A549 (cell line): ENCODE results near the gene NFATC4. TPM values are rescaled to one million over a fixed set of nuclear protein-coding genes. Genes with fewer than 3 reads are reported as not detected.

Experiments used
- ATAC-seq, 2 experiments: fragments of 200-7000 bp in 1 of 2; fragments of >200 bp in 1 of 2; cut with Nextera tagmentation in 1 of 2; cut with Tn5 transposase in 1 of 2; 3 replicates each; pipeline versions ENCODE4 v1.8.0 to v1.9.1; 2018 to 2020; ENCODE audit warnings: mild to moderate bottlenecking in 1 of 2, moderate library complexity in 1 of 2
- CTCF ChIA-PET: fragments of 300-600 bp; sonication (Branson Sonifier 250); formaldehyde crosslinking; extraction: SDS; loops from one replicate; lab custom pipeline; 2021; ENCODE audit warnings: antibody characterized with exemption, inconsistent platforms; lab: Yijun Ruan, JAX
- POLR2A ChIA-PET: fragments of 350-600 bp; formaldehyde crosslinking; extraction: SDS; loops from one replicate; lab custom pipeline; 2021; ENCODE audit warnings: antibody characterized with exemption, inconsistent platforms; lab: Yijun Ruan, JAX
- DNase-seq, 2 experiments: peaks; one replicate each; pipeline versions ENCODE4 v3.0.0 to v3.0.0-alpha.2; 2011 to 2016; ENCODE audit warnings: low read depth in 1 of 2, low spot score in 1 of 2
- FAIRE-seq: peaks from 2 replicates; lab custom pipeline; 2011; peaks lifted over from hg19 to GRCh38; lab: Jason Lieb, UNC
- H3K27ac ChIP-seq, 2 experiments: fragments of >200 bp; sonication (Bioruptor Twin); formaldehyde crosslinking; 3 replicates each; pipeline ENCODE4 v1.5.1; 2016 to 2017
- H3K4me1 ChIP-seq: fragments of >200 bp; sonication (Bioruptor Twin); formaldehyde crosslinking; 3 replicates; pipeline ENCODE4 v1.6.1; 2016
- H3K4me2 ChIP-seq: fragments of >200 bp; sonication (Bioruptor Twin); formaldehyde crosslinking; 3 replicates; pipeline ENCODE4 v1.6.1; 2016
- H3K4me3 ChIP-seq: fragments of >200 bp; sonication (Bioruptor Twin); formaldehyde crosslinking; 3 replicates; pipeline ENCODE4 v1.5.1; 2016
- H3K9me3 ChIP-seq: fragments of >200 bp; sonication (Bioruptor Twin); formaldehyde crosslinking; 3 replicates; pipeline ENCODE4 v1.6.1; 2016
- ATOH8 ChIP-seq: fragments of 250-450 bp; sonication (Bioruptor Pico); IDR thresholded peaks from 2 replicates; pipeline ENCODE4 v1.5.0; 2020; ENCODE audit warnings: low read depth, mild to moderate bottlenecking, moderate library complexity
- CTCF ChIP-seq: fragments of >200 bp; sonication (Bioruptor Twin); formaldehyde crosslinking; IDR thresholded peaks from 3 replicates; pipeline ENCODE4 v1.5.1; 2016
- EHMT2 ChIP-seq: fragments of 200-600 bp; sonication (generic); IDR thresholded peaks from 2 replicates; pipeline ENCODE4 v1.6.1; 2016; ENCODE audit warnings: antibody characterized with exemption, low read depth, mild to moderate bottlenecking, moderate library complexity
- FOSL2 ChIP-seq, 2 experiments: fragments of 450-650 bp in 1 of 2; fragments of >200 bp in 1 of 2; sonication (Bioruptor Twin) in 1 of 2; formaldehyde crosslinking; IDR thresholded peaks; 2 replicates each; pipeline versions ENCODE4 v1.5.0 to v1.6.1; 2016 to 2020; ENCODE audit warnings: mild to moderate bottlenecking in 1 of 2, moderate library complexity in 1 of 2
- FOXS1 ChIP-seq: fragments of 250-450 bp; sonication (Bioruptor Pico); IDR thresholded peaks from 2 replicates; pipeline ENCODE4 v1.5.0; 2020; ENCODE audit warnings: mild to moderate bottlenecking, moderate library complexity
- HES2 ChIP-seq: fragments of >200 bp; sonication (Bioruptor Twin); formaldehyde crosslinking; IDR thresholded peaks from 2 replicates; pipeline ENCODE4 v1.6.1; 2016
- KDM1A ChIP-seq: fragments of 200-600 bp; sonication (generic); IDR thresholded peaks from 2 replicates; pipeline ENCODE4 v1.6.1; 2016; ENCODE audit warnings: low read depth, mild to moderate bottlenecking
- MAZ ChIP-seq: fragments of 150-350 bp; IDR thresholded peaks from 2 replicates; pipeline ENCODE4 v1.6.1; 2014; ENCODE audit warnings: antibody characterized with exemption, low read depth, low read length, borderline replicate concordance
- PBX3 ChIP-seq: IDR thresholded peaks from 2 replicates; pipeline ENCODE4 v1.6.1; 2012
- PHF8 ChIP-seq: fragments of 200-600 bp; sonication (generic); IDR thresholded peaks from 2 replicates; pipeline ENCODE4 v1.6.1; 2016; ENCODE audit warnings: low read depth, mild to moderate bottlenecking, antibody characterized with exemption, moderate library complexity, borderline replicate concordance
- POLR2A ChIP-seq: IDR thresholded peaks from 2 replicates; pipeline ENCODE4 v1.6.1; 2012; ENCODE audit warnings: mild to moderate bottlenecking, low read length
- RAD21 ChIP-seq, 2 experiments: fragments of >200 bp in 1 of 2; sonication (Bioruptor Twin) in 1 of 2; formaldehyde crosslinking in 1 of 2; IDR thresholded peaks in 1 of 2; conservative IDR thresholded peaks in 1 of 2; 2 replicates in 1 of 2; 3 replicates in 1 of 2; pipeline ENCODE4 v1.6.1; 2012 to 2018; ENCODE audit warnings: inconsistent platforms in 1 of 2
- RARB ChIP-seq: fragments of 250-450 bp; sonication (Bioruptor Pico); IDR thresholded peaks from 2 replicates; pipeline ENCODE4 v1.8.0; 2021; ENCODE audit warnings: mild to moderate bottlenecking, moderate library complexity
- RFX5 ChIP-seq: fragments of 450-650 bp; IDR thresholded peaks from 2 replicates; pipeline ENCODE4 v1.7.1; 2014; ENCODE audit warnings: antibody characterized with exemption, mild to moderate bottlenecking, moderate library complexity
- TFCP2L1 ChIP-seq: fragments of 250-450 bp; sonication (Bioruptor Pico); IDR thresholded peaks from 2 replicates; pipeline ENCODE4 v1.5.0; 2021; ENCODE audit warnings: mild to moderate bottlenecking
- USF2 ChIP-seq: fragments of 450-650 bp; IDR thresholded peaks from 2 replicates; pipeline ENCODE4 v1.6.1; 2014; ENCODE audit warnings: antibody characterized with exemption
- ZC3H11A ChIP-seq: fragments of 450-650 bp; IDR thresholded peaks from 2 replicates; pipeline ENCODE4 v1.6.1; 2014; ENCODE audit warnings: antibody characterized with exemption, mild to moderate bottlenecking
- ZFP36 ChIP-seq: fragments of 450-650 bp; IDR thresholded peaks from 2 replicates; pipeline ENCODE4 v1.6.1; 2014; ENCODE audit warnings: borderline replicate concordance; ENCODE audit not compliant: partially characterized antibody
- WGBS: methylation state at CpG from one replicate; pipeline ENCODE4 v1.1.6; 2017; ENCODE audit errors: missing lambda C conversion rate; 5-methylcytosine and 5-hydroxymethylcytosine counted together
- polyA plus RNA-seq, 4 experiments: library from polyadenylated mRNA; depleted of rRNA in 3 of 4; stranded (reverse); fragments of >200 nt; fragmentation: RNase III in 1 of 4; extraction: RNeasy Plus Mini Kit Qiagen cat#74134 plus additional on column Dnase treatment in 1 of 4; gene quantifications; 2 replicates in 3 of 4; 3 replicates in 1 of 4; pipeline ENCODE4 v1.2.3, GENCODE V29; 2011 to 2017

Gene NFATC4
- polyA plus RNA-seq, 2 of the 4 experiments (the other 2 are of a cell fraction): 0.04 to 0.32 TPM

GRCh38 chr14:24366413-24366720 is 1.6 kb upstream of the NFATC4 start:
- Histone ChIP-seq H3K4me1 (peaks cover 15% of the 10 kb centered on the region), H3K4me2 (peak overlapping the region; percentile 69), H3K4me3 (peak overlapping the region; percentile 39), H3K27ac (peak overlapping the region; percentile 45 to 81; a peak in 5 of 6 replicates), H3K9me3 (no peaks in the 10 kb centered on the region)
- no peak for TF ChIP-seq RARB
- no peak for TF ChIP-seq KDM1A
- no peak for TF ChIP-seq CTCF
- TF ChIP-seq FOXS1 (CRISPR knock-in tag): no peak
- TF ChIP-seq TFCP2L1 (CRISPR knock-in tag): no peak
- no peak for TF ChIP-seq RAD21 (conservative IDR thresholded peaks at IDR 0.05 in 1 of 2, IDR thresholded peaks at IDR 0.05 in 1 of 2)
- no peak for TF ChIP-seq RFX5
- no peak for TF ChIP-seq ZC3H11A
- no peak for TF ChIP-seq FOSL2 (IDR thresholded peaks at IDR 0.05)
- no peak for TF ChIP-seq FOSL2 (CRISPR knock-in tag; IDR thresholded peaks at IDR 0.05)
- no peak for TF ChIP-seq HES2
- no peak for TF ChIP-seq PHF8
- WGBS: 17% methylated on average over 16 of the region's 16 CpGs
- DNase-seq: no peak
- ChIA-PET CTCF (interaction anchor here (0.8 to 2.2 kb wide), 15 partner anchors 8 to 77 kb away, joined by 3 to 32 read pairs (median 4); partner anchors contain the start of gene KHNYN), POLR2A (interaction anchor here (1.4 to 2.2 kb wide), 2 partner anchors 43 to 63 kb away, joined by 3 to 7 read pairs; partner anchors contain the start of gene KHNYN)
- peak in 1 of 2 experiments; percentile 14; a peak in 3 of 6 replicates for ATAC-seq
- FAIRE-seq: no peak

- WGBS: 11% methylated on average over 37 of the region's 40 CpGs
- Histone ChIP-seq H3K4me2 (peak overlapping the region; percentile 69), H3K9me3 (no peaks in the 10 kb centered on the region)
- ChIA-PET POLR2A (interaction anchor here (1.4 to 2.2 kb wide), 2 partner anchors 42 to 63 kb away, joined by 3 to 7 read pairs; partner anchors contain the start of gene KHNYN), CTCF (interaction anchor here (1.0 to 2.2 kb wide), 11 partner anchors 13 to 76 kb away, joined by 3 to 32 read pairs (median 4); partner anchors contain the start of gene KHNYN)
- TF ChIP-seq POLR2A (no peak), PBX3 (no peak), RFX5 (no peak), FOSL2 (IDR thresholded peaks at IDR 0.05) (no peak), FOSL2 (CRISPR knock-in tag; IDR thresholded peaks at IDR 0.05) (no peak), ZFP36 (no peak), ATOH8 (CRISPR knock-in tag) (no peak), USF2 (no peak), MAZ (no peak), EHMT2 (no peak)
- TF ChIP-seq, all 56 proteins: peak for 0
- H3K4me1 ChIP-seq: peaks cover 15% of the 10 kb centered on the region
- peak overlapping the region; percentile 39 for H3K4me3 ChIP-seq
- ATAC-seq (peak; percentile 72 to 79), FAIRE-seq (no peak), DNase-seq (peak; percentile 43 to 84)
- H3K27ac ChIP-seq: peak overlapping the region; percentile 45 to 81; a peak in 5 of 6 replicates
Measured at GRCh38 chr14:24366721-24367513, 1.1 kb upstream of the NFATC4 start.
